ENCODE measurements around the gene ZNF362. TPM values are rescaled to one million over a fixed set of nuclear protein-coding genes. Genes with fewer than 3 reads are reported as not detected.

Gene ZNF362
- total and polyA plus RNA-seq, 2 experiments from 2014 or later = 11.0 to 12.9 TPM

DNA sequence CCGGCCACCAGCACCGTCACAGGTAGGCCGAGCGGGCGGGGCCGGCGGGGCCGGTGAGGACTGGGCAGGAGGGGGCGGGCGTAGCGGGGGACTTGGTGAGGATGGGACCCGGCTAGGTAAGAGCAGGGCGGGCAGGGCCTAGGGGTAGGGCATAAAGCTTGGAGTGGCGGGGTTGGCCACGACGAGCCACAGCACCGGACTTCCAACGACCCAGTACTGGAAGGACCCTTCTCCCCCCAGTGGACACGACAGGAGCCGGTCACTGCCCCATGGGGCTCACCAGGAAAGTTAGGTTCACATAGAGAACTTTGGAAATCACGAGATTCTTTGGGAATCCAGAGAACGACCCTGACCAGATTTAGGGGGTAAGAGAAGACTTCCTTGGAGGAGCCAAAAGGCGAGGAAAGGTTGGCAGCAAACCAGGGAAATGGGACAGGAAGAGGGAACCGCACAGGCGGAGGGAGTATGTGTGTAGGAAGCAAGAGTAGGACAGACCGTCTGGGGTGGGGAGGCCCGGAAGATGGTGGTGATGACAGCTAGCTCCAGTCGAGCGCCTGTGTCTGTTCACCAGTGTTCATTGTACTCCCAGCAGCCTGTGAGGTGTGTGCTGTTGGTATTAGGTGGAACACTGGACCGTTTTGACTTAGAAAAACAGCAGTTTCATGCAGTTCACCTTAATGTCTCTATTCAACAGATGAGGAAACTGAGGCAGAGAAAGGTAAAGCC, 20.4 kb downstream of the ZNF362 start:
- H3K9me2 ChIP-seq (ENCODE audit: insufficient read depth) = no peaks in the 10 kb centered on the region
- H2AFZ ChIP-seq = no peak overlapping the region
- peaks cover 10% of the 10 kb centered on the region for H3K4me1 ChIP-seq (ENCODE audit: insufficient read depth)
- Mint-ChIP-seq H3K9me3 (no peaks in the 10 kb centered on the region), H3K4me3 (no peak overlapping the region), H3K27ac (no peak overlapping the region), H3K27me3 (ENCODE audit: insufficient read depth, low read depth, poor library complexity) (peaks cover 10% of the 10 kb centered on the region), H3K36me3 (ENCODE audit: low read depth) (peaks cover 27% of the 10 kb centered on the region), H3K4me1 (peaks cover 26% of the 10 kb centered on the region)
- no peaks in the 10 kb centered on the region for H3K27me3 ChIP-seq (ENCODE audit: insufficient read depth)
- TF ChIP-seq JUNB (IDR thresholded peaks at IDR 0.05; ENCODE audit: unreplicated experiment) (no peak), EZH2phosphoT487 (IDR thresholded peaks at IDR 0.05; ENCODE audit: unreplicated experiment) (no peak), STAT1 (IDR thresholded peaks at IDR 0.05; ENCODE audit: unreplicated experiment) (no peak), NANOG (IDR thresholded peaks at IDR 0.05; ENCODE audit: borderline replicate concordance) (no peak), POLR2AphosphoS5 (IDR thresholded peaks at IDR 0.05; ENCODE audit: low read depth) (no peak), CREB1 (CRISPR knock-in tag; IDR thresholded peaks at IDR 0.05; ENCODE audit: low read depth) (no peak), ZNF331 (CRISPR knock-in tag; IDR thresholded peaks at IDR 0.05; ENCODE audit: low read depth) (no peak), ZNF114 (CRISPR knock-in tag; IDR thresholded peaks at IDR 0.05) (no peak), EZH2 (IDR thresholded peaks at IDR 0.05; ENCODE audit: low read depth, unreplicated experiment) (no peak)
- TF ChIP-seq, protein P1, sequence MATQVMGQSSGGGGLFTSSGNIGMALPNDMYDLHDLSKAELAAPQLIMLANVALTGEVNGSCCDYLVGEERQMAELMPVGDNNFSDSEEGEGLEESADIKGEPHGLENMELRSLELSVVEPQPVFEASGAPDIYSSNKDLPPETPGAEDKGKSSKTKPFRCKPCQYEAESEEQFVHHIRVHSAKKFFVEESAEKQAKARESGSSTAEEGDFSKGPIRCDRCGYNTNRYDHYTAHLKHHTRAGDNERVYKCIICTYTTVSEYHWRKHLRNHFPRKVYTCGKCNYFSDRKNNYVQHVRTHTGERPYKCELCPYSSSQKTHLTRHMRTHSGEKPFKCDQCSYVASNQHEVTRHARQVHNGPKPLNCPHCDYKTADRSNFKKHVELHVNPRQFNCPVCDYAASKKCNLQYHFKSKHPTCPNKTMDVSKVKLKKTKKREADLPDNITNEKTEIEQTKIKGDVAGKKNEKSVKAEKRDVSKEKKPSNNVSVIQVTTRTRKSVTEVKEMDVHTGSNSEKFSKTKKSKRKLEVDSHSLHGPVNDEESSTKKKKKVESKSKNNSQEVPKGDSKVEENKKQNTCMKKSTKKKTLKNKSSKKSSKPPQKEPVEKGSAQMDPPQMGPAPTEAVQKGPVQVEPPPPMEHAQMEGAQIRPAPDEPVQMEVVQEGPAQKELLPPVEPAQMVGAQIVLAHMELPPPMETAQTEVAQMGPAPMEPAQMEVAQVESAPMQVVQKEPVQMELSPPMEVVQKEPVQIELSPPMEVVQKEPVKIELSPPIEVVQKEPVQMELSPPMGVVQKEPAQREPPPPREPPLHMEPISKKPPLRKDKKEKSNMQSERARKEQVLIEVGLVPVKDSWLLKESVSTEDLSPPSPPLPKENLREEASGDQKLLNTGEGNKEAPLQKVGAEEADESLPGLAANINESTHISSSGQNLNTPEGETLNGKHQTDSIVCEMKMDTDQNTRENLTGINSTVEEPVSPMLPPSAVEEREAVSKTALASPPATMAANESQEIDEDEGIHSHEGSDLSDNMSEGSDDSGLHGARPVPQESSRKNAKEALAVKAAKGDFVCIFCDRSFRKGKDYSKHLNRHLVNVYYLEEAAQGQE (IDR thresholded peaks at IDR 0.05; ENCODE audit: unreplicated experiment) = no peak
- TF ChIP-seq, protein P2, sequence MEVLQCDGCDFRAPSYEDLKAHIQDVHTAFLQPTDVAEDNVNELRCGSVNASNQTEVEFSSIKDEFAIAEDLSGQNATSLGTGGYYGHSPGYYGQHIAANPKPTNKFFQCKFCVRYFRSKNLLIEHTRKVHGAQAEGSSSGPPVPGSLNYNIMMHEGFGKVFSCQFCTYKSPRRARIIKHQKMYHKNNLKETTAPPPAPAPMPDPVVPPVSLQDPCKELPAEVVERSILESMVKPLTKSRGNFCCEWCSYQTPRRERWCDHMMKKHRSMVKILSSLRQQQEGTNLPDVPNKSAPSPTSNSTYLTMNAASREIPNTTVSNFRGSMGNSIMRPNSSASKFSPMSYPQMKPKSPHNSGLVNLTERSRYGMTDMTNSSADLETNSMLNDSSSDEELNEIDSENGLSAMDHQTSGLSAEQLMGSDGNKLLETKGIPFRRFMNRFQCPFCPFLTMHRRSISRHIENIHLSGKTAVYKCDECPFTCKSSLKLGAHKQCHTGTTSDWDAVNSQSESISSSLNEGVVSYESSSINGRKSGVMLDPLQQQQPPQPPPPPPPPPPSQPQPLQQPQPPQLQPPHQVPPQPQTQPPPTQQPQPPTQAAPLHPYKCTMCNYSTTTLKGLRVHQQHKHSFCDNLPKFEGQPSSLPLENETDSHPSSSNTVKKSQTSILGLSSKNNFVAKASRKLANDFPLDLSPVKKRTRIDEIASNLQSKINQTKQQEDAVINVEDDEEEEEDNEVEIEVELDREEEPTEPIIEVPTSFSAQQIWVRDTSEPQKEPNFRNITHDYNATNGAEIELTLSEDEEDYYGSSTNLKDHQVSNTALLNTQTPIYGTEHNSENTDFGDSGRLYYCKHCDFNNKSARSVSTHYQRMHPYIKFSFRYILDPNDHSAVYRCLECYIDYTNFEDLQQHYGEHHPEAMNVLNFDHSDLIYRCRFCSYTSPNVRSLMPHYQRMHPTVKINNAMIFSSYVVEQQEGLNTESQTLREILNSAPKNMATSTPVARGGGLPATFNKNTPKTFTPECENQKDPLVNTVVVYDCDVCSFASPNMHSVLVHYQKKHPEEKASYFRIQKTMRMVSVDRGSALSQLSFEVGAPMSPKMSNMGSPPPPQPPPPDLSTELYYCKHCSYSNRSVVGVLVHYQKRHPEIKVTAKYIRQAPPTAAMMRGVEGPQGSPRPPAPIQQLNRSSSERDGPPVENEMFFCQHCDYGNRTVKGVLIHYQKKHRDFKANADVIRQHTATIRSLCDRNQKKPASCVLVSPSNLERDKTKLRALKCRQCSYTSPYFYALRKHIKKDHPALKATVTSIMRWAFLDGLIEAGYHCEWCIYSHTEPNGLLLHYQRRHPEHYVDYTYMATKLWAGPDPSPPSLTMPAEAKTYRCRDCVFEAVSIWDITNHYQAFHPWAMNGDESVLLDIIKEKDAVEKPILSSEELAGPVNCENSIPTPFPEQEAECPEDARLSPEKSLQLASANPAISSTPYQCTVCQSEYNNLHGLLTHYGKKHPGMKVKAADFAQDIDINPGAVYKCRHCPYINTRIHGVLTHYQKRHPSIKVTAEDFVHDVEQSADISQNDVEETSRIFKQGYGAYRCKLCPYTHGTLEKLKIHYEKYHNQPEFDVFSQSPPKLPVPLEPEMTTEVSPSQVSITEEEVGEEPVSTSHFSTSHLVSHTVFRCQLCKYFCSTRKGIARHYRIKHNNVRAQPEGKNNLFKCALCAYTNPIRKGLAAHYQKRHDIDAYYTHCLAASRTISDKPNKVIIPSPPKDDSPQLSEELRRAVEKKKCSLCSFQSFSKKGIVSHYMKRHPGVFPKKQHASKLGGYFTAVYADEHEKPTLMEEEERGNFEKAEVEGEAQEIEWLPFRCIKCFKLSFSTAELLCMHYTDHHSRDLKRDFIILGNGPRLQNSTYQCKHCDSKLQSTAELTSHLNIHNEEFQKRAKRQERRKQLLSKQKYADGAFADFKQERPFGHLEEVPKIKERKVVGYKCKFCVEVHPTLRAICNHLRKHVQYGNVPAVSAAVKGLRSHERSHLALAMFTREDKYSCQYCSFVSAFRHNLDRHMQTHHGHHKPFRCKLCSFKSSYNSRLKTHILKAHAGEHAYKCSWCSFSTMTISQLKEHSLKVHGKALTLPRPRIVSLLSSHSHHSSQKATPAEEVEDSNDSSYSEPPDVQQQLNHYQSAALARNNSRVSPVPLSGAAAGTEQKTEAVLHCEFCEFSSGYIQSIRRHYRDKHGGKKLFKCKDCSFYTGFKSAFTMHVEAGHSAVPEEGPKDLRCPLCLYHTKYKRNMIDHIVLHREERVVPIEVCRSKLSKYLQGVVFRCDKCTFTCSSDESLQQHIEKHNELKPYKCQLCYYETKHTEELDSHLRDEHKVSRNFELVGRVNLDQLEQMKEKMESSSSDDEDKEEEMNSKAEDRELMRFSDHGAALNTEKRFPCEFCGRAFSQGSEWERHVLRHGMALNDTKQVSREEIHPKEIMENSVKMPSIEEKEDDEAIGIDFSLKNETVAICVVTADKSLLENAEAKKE (CRISPR knock-in tag; IDR thresholded peaks at IDR 0.05) = no peak
- TF ChIP-seq, protein P3, sequence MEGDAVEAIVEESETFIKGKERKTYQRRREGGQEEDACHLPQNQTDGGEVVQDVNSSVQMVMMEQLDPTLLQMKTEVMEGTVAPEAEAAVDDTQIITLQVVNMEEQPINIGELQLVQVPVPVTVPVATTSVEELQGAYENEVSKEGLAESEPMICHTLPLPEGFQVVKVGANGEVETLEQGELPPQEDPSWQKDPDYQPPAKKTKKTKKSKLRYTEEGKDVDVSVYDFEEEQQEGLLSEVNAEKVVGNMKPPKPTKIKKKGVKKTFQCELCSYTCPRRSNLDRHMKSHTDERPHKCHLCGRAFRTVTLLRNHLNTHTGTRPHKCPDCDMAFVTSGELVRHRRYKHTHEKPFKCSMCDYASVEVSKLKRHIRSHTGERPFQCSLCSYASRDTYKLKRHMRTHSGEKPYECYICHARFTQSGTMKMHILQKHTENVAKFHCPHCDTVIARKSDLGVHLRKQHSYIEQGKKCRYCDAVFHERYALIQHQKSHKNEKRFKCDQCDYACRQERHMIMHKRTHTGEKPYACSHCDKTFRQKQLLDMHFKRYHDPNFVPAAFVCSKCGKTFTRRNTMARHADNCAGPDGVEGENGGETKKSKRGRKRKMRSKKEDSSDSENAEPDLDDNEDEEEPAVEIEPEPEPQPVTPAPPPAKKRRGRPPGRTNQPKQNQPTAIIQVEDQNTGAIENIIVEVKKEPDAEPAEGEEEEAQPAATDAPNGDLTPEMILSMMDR (conservative IDR thresholded peaks at IDR 0.05; ENCODE audit: low read depth in 2 of 2) = no peak
- TF ChIP-seq, protein P4, sequence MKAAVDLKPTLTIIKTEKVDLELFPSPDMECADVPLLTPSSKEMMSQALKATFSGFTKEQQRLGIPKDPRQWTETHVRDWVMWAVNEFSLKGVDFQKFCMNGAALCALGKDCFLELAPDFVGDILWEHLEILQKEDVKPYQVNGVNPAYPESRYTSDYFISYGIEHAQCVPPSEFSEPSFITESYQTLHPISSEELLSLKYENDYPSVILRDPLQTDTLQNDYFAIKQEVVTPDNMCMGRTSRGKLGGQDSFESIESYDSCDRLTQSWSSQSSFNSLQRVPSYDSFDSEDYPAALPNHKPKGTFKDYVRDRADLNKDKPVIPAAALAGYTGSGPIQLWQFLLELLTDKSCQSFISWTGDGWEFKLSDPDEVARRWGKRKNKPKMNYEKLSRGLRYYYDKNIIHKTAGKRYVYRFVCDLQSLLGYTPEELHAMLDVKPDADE (IDR thresholded peaks at IDR 0.05) = no peak
- ATAC-seq (no peak), DNase-seq (ENCODE audit: low spot score) (no peak)
- no peaks in the 10 kb centered on the region for H3F3A ChIP-seq (replicated peaks; ENCODE audit: low read depth)
- no peak overlapping the region for H3K4me3 ChIP-seq
- peaks cover 4% of the 10 kb centered on the region for H4K20me1 ChIP-seq (replicated peaks; ENCODE audit: insufficient read depth)
- H3K36me3 ChIP-seq (ENCODE audit: insufficient read depth) = no peaks in the 10 kb centered on the region
- no peak overlapping the region for H3K4me2 ChIP-seq
- H3K79me2 ChIP-seq (replicated peaks; ENCODE audit: insufficient read depth) = 0 out of 2 replicates have a peak, but pooled peaks cover 4% of the 10 kb centered on the region
- no peak overlapping the region for H3K27ac ChIP-seq (ENCODE audit: low read depth)
